Measurements from ENCODE around the gene SNCG.
"Not testable (repeated sequence)": the region's sequence is repeated elsewhere in the genome, so short reads cannot be mapped to it uniquely, and the experiment has no call there.

DNA sequence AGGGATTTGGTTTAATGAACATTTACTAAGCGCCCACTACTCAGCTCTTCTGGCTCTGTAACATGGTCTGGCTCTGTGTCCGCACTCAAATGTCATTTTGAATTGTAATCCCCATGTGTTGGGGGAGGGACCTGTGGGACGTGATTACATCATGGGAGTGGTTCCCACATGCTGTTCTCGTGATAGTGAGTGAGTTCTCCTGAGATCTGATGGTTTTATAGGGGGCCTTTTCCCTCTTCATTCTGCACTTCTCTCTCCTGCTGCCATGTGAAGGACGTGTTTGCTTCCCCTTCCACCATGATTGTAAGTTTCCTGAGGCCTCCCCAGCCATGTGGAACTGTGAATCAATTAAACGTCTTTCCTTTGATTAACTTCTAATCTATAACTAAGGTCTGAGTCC is 22.6 kb downstream of the SNCG start:
- not testable (repeated sequence) for TF ChIP-seq CREB1 (CRISPR knock-in tag; IDR thresholded peaks at IDR 0.05); CREM (CRISPR knock-in tag; IDR thresholded peaks at IDR 0.05); TCF7 (CRISPR knock-in tag; IDR thresholded peaks at IDR 0.05; ENCODE audit: low read depth); PRRX2 (CRISPR knock-in tag; IDR thresholded peaks at IDR 0.05); NFYB (CRISPR knock-in tag; conservative IDR thresholded peaks at IDR 0.05; ENCODE audit: low read depth); KAT7 (CRISPR knock-in tag; IDR thresholded peaks at IDR 0.05; ENCODE audit: borderline replicate concordance); NR3C1 (CRISPR knock-in tag; conservative IDR thresholded peaks at IDR 0.05; ENCODE audit: low read depth); ETV6 (CRISPR knock-in tag; IDR thresholded peaks at IDR 0.05); TEAD1 (CRISPR knock-in tag; IDR thresholded peaks at IDR 0.05)
- TF ChIP-seq, protein P1, sequence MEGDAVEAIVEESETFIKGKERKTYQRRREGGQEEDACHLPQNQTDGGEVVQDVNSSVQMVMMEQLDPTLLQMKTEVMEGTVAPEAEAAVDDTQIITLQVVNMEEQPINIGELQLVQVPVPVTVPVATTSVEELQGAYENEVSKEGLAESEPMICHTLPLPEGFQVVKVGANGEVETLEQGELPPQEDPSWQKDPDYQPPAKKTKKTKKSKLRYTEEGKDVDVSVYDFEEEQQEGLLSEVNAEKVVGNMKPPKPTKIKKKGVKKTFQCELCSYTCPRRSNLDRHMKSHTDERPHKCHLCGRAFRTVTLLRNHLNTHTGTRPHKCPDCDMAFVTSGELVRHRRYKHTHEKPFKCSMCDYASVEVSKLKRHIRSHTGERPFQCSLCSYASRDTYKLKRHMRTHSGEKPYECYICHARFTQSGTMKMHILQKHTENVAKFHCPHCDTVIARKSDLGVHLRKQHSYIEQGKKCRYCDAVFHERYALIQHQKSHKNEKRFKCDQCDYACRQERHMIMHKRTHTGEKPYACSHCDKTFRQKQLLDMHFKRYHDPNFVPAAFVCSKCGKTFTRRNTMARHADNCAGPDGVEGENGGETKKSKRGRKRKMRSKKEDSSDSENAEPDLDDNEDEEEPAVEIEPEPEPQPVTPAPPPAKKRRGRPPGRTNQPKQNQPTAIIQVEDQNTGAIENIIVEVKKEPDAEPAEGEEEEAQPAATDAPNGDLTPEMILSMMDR (IDR thresholded peaks at IDR 0.05), result not testable (repeated sequence)

Data from WTC11 (cell line).